H9 (cell line): ENCODE measurements around the gene DCAF5. TPM values are rescaled to one million over a fixed set of nuclear protein-coding genes. Genes with fewer than 3 reads are reported as not detected.

Experiments used
- DNase-seq: peaks from one replicate; pipeline ENCODE4 v3.0.0-alpha.2; 2017
- H2AFZ ChIP-seq: one replicate; pipeline ENCODE4 v1.6.1; 2013; ENCODE audit warnings: mild to moderate bottlenecking, low read length, control low read depth, moderate library complexity
- H2AK5ac ChIP-seq: 2 replicates; pipeline ENCODE4 v1.6.1; 2013; ENCODE audit warnings: low read length, control low read depth, mixed read lengths; ENCODE audit not compliant: insufficient read length
- H2BK120ac ChIP-seq: one replicate; pipeline ENCODE4 v1.6.1; 2013; ENCODE audit warnings: low read depth, mild to moderate bottlenecking, low read length, control low read depth, inconsistent platforms; ENCODE audit not compliant: poor library complexity, severe bottlenecking
- H2BK12ac ChIP-seq: 2 replicates; pipeline ENCODE4 v1.6.1; 2013; ENCODE audit warnings: low read length, control low read depth, mixed read lengths, low read depth; ENCODE audit not compliant: insufficient read length
- H2BK15ac ChIP-seq: 2 replicates; pipeline ENCODE4 v1.6.1; 2013; ENCODE audit warnings: low read depth, low read length, control low read depth
- H2BK20ac ChIP-seq: one replicate; pipeline ENCODE4 v1.6.1; 2013; ENCODE audit warnings: low read depth, mild to moderate bottlenecking, low read length, control low read depth, inconsistent platforms; ENCODE audit not compliant: poor library complexity, severe bottlenecking
- H2BK5ac ChIP-seq: 2 replicates; pipeline ENCODE4 v1.6.1; 2013; ENCODE audit warnings: low read length, control low read depth, mixed read lengths; ENCODE audit not compliant: insufficient read length
- H3K14ac ChIP-seq: 2 replicates; pipeline ENCODE4 v1.6.1; 2013; ENCODE audit warnings: low read length, control low read depth; ENCODE audit not compliant: insufficient read depth
- H3K18ac ChIP-seq: 2 replicates; pipeline ENCODE4 v1.6.1; 2013; ENCODE audit warnings: low read depth, mild to moderate bottlenecking, mixed read lengths, low read length, control low read depth; ENCODE audit not compliant: insufficient read length
- H3K23ac ChIP-seq: 2 replicates; pipeline ENCODE4 v1.6.1; 2013; ENCODE audit warnings: low read length, control low read depth, mixed read lengths, low read depth; ENCODE audit not compliant: insufficient read length
- H3K23me2 ChIP-seq: 2 replicates; pipeline ENCODE4 v1.6.1; 2013; ENCODE audit warnings: low read depth, mild to moderate bottlenecking, mixed read lengths, low read length, control low read depth; ENCODE audit not compliant: insufficient read length, poor library complexity, severe bottlenecking
- H3K27ac ChIP-seq: 2 replicates; pipeline ENCODE4 v1.5.1; 2013; ENCODE audit warnings: low read length, control low read depth, mixed read lengths, low read depth; ENCODE audit not compliant: insufficient read length
- H3K27me3 ChIP-seq: 2 replicates; pipeline ENCODE4 v1.6.1; 2013; ENCODE audit warnings: low read length, control low read depth, inconsistent platforms; ENCODE audit not compliant: insufficient read depth
- H3K4ac ChIP-seq: 2 replicates; pipeline ENCODE4 v1.6.1; 2013; ENCODE audit warnings: low read depth, mild to moderate bottlenecking, control low read depth, inconsistent platforms, low read length, moderate library complexity
- H3K4me1 ChIP-seq: 2 replicates; pipeline ENCODE4 v1.6.1; 2013; ENCODE audit warnings: low read length, control low read depth, inconsistent platforms; ENCODE audit not compliant: insufficient read depth
- H3K4me2 ChIP-seq: 2 replicates; pipeline ENCODE4 v1.6.1; 2013; ENCODE audit warnings: low read length, control low read depth, mixed read lengths; ENCODE audit not compliant: insufficient read length, insufficient read depth
- H3K56ac ChIP-seq: 2 replicates; pipeline ENCODE4 v1.6.1; 2013; ENCODE audit warnings: low read depth, mild to moderate bottlenecking, mixed read lengths, low read length, control low read depth; ENCODE audit not compliant: insufficient read length
- H3K79me1 ChIP-seq: 2 replicates; pipeline ENCODE4 v1.6.1; 2013; ENCODE audit warnings: low read depth, mild to moderate bottlenecking, moderate library complexity, low read length, control low read depth, inconsistent platforms; ENCODE audit not compliant: insufficient read depth, poor library complexity, severe bottlenecking
- H3K79me2 ChIP-seq: 2 replicates; pipeline ENCODE4 v1.6.1; 2013; ENCODE audit warnings: low read length, control low read depth, inconsistent platforms; ENCODE audit not compliant: insufficient read depth
- H3K9ac ChIP-seq: 2 replicates; pipeline ENCODE4 v1.6.1; 2013; ENCODE audit warnings: low read length, control low read depth, mixed read lengths; ENCODE audit not compliant: insufficient read length; ENCODE audit errors: extremely low read depth
- H3K9me3 ChIP-seq: one replicate; pipeline ENCODE4 v1.6.1; 2013; ENCODE audit warnings: low read depth, low read length, inconsistent platforms; ENCODE audit not compliant: control insufficient read depth
- H3T11ph ChIP-seq: one replicate; pipeline ENCODE4 v1.6.1; 2013; ENCODE audit warnings: mild to moderate bottlenecking, low read length, control low read depth, inconsistent platforms
- H4K20me1 ChIP-seq: one replicate; pipeline ENCODE4 v1.6.1; 2013; ENCODE audit not compliant: control insufficient read depth, insufficient read length, insufficient read depth
- H4K5ac ChIP-seq: 2 replicates; pipeline ENCODE4 v1.6.1; 2013; ENCODE audit warnings: low read depth, mild to moderate bottlenecking, mixed read lengths, low read length, control low read depth; ENCODE audit not compliant: insufficient read length
- H4K8ac ChIP-seq: replicated peaks from 2 replicates; pipeline ENCODE4 v1.6.1; 2013; ENCODE audit warnings: low read length, control low read depth, mixed read lengths, low read depth; ENCODE audit not compliant: insufficient read length
- H4K91ac ChIP-seq: 2 replicates; pipeline ENCODE4 v1.6.1; 2013; ENCODE audit warnings: low read depth, mild to moderate bottlenecking, moderate library complexity, mixed read lengths, low read length, control low read depth; ENCODE audit not compliant: insufficient read length
- H3K27ac Mint-ChIP-seq, 3 experiments: 2 replicates in 2 of 3; 3 replicates in 1 of 3; pipeline ENCODE4 v1.8.0; 2020 to 2021; ENCODE audit warnings: mixed read lengths in 3 of 3, mild to moderate bottlenecking in 1 of 3, moderate library complexity in 1 of 3
- H3K27me3 Mint-ChIP-seq: 2 replicates; pipeline ENCODE4 v1.8.0; 2021; ENCODE audit warnings: low read depth, mild to moderate bottlenecking, moderate library complexity, mixed read lengths
- H3K36me3 Mint-ChIP-seq, 3 experiments: 2 replicates in 2 of 3; 3 replicates in 1 of 3; pipeline ENCODE4 v1.8.0; 2020 to 2021; ENCODE audit warnings: low read depth in 3 of 3, mixed read lengths in 3 of 3; ENCODE audit not compliant: insufficient read depth in 1 of 3
- H3K4me1 Mint-ChIP-seq, 2 experiments: 2 replicates each; pipeline ENCODE4 v1.8.0; 2020; ENCODE audit warnings: mixed read lengths in 2 of 2
- H3K4me3 Mint-ChIP-seq, 2 experiments: 2 replicates in 1 of 2; 3 replicates in 1 of 2; pipeline ENCODE4 v1.8.0; 2020 to 2021; ENCODE audit warnings: mild to moderate bottlenecking in 2 of 2, mixed read lengths in 2 of 2, moderate library complexity in 1 of 2
- H3K9me3 Mint-ChIP-seq, 2 experiments: 2 replicates in 1 of 2; 3 replicates in 1 of 2; pipeline ENCODE4 v1.8.0; 2020; ENCODE audit warnings: mild to moderate bottlenecking in 2 of 2, mixed read lengths in 2 of 2, moderate library complexity in 1 of 2
- CTCF ChIP-seq: fragments of 200-600 bp; sonication (generic); conservative IDR thresholded peaks from 3 replicates; pipeline ENCODE4 v1.8.0; 2021; ENCODE audit warnings: antibody characterized with exemption, mild to moderate bottlenecking
- WGBS: extraction: QIAGEN DNeasy Blood & Tissue Kit; methylation state at CpG from one replicate; pipeline ENCODE4 v1.1.7; 2013; ENCODE audit warnings: missing lambda C conversion rate, low lambda C conversion rate, mixed read lengths; ENCODE audit not compliant: insufficient read length; ENCODE audit errors: extremely low coverage; 5-methylcytosine and 5-hydroxymethylcytosine counted together
- total RNA-seq: library from RNA; stranded (reverse); gene quantifications from 2 replicates; pipeline ENCODE4 v1.2.1, GENCODE V29; 2021

The DCAF5 gene
- total RNA-seq, 1 experiment from 2014 or later = 31.4 TPM

- no peak for DNase-seq
- H3K9me3 Mint-ChIP-seq = no peaks in the 10 kb centered on the region
- no peak overlapping the region for H2BK15ac ChIP-seq
- WGBS = no CpG with 5 or more reads among the region's 2 CpGs
- no peak overlapping the region for H2AFZ ChIP-seq
- no peaks in the 10 kb centered on the region for H3K9me3 ChIP-seq
- H3T11ph ChIP-seq = no peak overlapping the region
- no peak overlapping the region for H4K91ac ChIP-seq
- H3K4me3 Mint-ChIP-seq = no peak overlapping the region
- no peak overlapping the region for H3K18ac ChIP-seq
- no peak overlapping the region for H2BK12ac ChIP-seq
- no peak overlapping the region for H2AK5ac ChIP-seq
- no peak overlapping the region for H4K8ac ChIP-seq
- no peak for TF ChIP-seq CTCF
- H3K56ac ChIP-seq = no peak overlapping the region
- no peak overlapping the region for H3K14ac ChIP-seq
- H4K20me1 ChIP-seq = no peaks in the 10 kb centered on the region
- H3K27ac ChIP-seq = no peak overlapping the region
- peaks cover 34 to 46% of the 10 kb centered on the region in 2 experiments for H3K4me1 Mint-ChIP-seq
- H3K4me2 ChIP-seq = no peak overlapping the region
- H3K9ac ChIP-seq = no peak overlapping the region
- no peaks in the 10 kb centered on the region for H3K27me3 Mint-ChIP-seq
- H2BK5ac ChIP-seq = no peak overlapping the region
- H2BK120ac ChIP-seq = no peak overlapping the region
- H3K23me2 ChIP-seq = no peaks in the 10 kb centered on the region
- no peaks in the 10 kb centered on the region; the same call in 1 of the 2 replicates for H3K4me1 ChIP-seq
- peaks cover 0 to 4% (median 0%) of the 10 kb centered on the region in 3 experiments; a peak in 4 of 7 replicates for H3K36me3 Mint-ChIP-seq
- H2BK20ac ChIP-seq = no peak overlapping the region
- H3K4ac ChIP-seq = no peak overlapping the region
- no peaks in the 10 kb centered on the region for H3K79me1 ChIP-seq
- no peaks in the 10 kb centered on the region for H3K27me3 ChIP-seq
- no peak overlapping the region for H4K5ac ChIP-seq
- H3K79me2 ChIP-seq = no peaks in the 10 kb centered on the region
- H3K27ac Mint-ChIP-seq = peak overlapping the region in 2 of 3 experiments; percentile 2 to 49; a peak in 4 of 7 replicates
- no peak overlapping the region for H3K23ac ChIP-seq
Measured at GRCh38 chr14:69097974-69098373, 54.9 kb downstream of the DCAF5 start.
